AG10803 (cell line): Measurements from ENCODE around the gene DUSP28.

Experiments
- DNase-seq: peaks from one replicate; pipeline ENCODE4 v3.0.0; 2010; ENCODE audit warnings: low read depth
- H3K4me3 ChIP-seq: 2 replicates; pipeline ENCODE4 v1.5.1; 2011; ENCODE audit warnings: mild to moderate bottlenecking, low read length, control low read depth
- CTCF ChIP-seq: conservative IDR thresholded peaks from 2 replicates; pipeline ENCODE4 v1.5.1; 2011; ENCODE audit warnings: mild to moderate bottlenecking, low read length, control low read depth, inconsistent platforms

The DUSP28 gene

GRCh38 chr2:240560084-240560479 is at the start of gene DUSP28:
DUSP28 (plus strand) TSS chr2:240560357; CDS start chr2:240560685, 328 bp downstream.
- no peak for TF ChIP-seq CTCF
- H3K4me3 ChIP-seq: peak within 1 kb of the TSS; percentile 65
- peak; percentile 85 for DNase-seq

GRCh38 chr2:240510513-240511210 is 49.5 kb upstream of the DUSP28 start:
- no peak for TF ChIP-seq CTCF
- H3K4me3 ChIP-seq: no peak overlapping the region
- DNase-seq: no peak

GRCh38 chr2:240511351-240512108 is 48.6 kb upstream of the DUSP28 start:
- no peak for DNase-seq
- H3K4me3 ChIP-seq: no peak overlapping the region
- no peak for TF ChIP-seq CTCF

GRCh38 chr2:240512109-240512485 is 48.1 kb upstream of the DUSP28 start:
- no peak for DNase-seq
- no peak overlapping the region for H3K4me3 ChIP-seq
- no peak for TF ChIP-seq CTCF

- TF ChIP-seq CTCF: no peak
- H3K4me3 ChIP-seq: no peak overlapping the region
- no peak for DNase-seq
These were observed 47.3 kb upstream of the DUSP28 start for GRCh38 chr2:240512666-240513535.

- peak; percentile 82 for DNase-seq
- TF ChIP-seq CTCF: peak; percentile 91
- H3K4me3 ChIP-seq: no peak overlapping the region
These were observed 46.4 kb upstream of the DUSP28 start for GRCh38 chr2:240513549-240514287.
